ENCODE data around the gene SHISA6.

DNA sequence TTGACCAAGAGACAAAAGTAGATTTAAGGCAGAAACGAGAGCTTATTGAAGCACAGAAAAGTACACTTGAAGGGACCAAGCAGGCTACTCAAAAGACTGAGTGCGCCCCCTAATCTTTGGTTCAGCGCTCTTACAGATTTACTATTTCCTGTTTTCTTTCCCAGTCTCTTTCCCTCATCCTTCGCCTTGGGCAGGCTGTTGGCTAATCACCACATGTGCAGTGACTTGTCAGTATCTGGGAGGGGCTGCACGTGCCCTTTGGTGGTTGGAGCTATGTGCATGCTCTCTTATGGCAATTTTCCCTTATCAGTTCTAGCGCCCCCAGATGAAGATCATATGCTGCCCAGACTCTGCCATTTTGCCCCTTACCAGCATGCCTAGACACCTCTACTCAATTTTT is 35.4 kb upstream of the SHISA6 start:
- TF ChIP-seq, protein P1, sequence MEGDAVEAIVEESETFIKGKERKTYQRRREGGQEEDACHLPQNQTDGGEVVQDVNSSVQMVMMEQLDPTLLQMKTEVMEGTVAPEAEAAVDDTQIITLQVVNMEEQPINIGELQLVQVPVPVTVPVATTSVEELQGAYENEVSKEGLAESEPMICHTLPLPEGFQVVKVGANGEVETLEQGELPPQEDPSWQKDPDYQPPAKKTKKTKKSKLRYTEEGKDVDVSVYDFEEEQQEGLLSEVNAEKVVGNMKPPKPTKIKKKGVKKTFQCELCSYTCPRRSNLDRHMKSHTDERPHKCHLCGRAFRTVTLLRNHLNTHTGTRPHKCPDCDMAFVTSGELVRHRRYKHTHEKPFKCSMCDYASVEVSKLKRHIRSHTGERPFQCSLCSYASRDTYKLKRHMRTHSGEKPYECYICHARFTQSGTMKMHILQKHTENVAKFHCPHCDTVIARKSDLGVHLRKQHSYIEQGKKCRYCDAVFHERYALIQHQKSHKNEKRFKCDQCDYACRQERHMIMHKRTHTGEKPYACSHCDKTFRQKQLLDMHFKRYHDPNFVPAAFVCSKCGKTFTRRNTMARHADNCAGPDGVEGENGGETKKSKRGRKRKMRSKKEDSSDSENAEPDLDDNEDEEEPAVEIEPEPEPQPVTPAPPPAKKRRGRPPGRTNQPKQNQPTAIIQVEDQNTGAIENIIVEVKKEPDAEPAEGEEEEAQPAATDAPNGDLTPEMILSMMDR (IDR thresholded peaks at IDR 0.05; ENCODE audit: low read depth, low read length, missing input control): no peak
- TF ChIP-seq YY1 (IDR thresholded peaks at IDR 0.05): no peak
- TF ChIP-seq NR2F2 (IDR thresholded peaks at IDR 0.05): no peak
- TF ChIP-seq TAF1 (conservative IDR thresholded peaks at IDR 0.05): no peak
- TF ChIP-seq, protein P2, sequence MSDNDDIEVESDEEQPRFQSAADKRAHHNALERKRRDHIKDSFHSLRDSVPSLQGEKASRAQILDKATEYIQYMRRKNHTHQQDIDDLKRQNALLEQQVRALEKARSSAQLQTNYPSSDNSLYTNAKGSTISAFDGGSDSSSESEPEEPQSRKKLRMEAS (IDR thresholded peaks at IDR 0.05): no peak
- TF ChIP-seq HNF4A (conservative IDR thresholded peaks at IDR 0.05): no peak
- no peak for TF ChIP-seq EGR1 (IDR thresholded peaks at IDR 0.05; ENCODE audit: low read depth in 2 of 2)
- TF ChIP-seq, protein P3, sequence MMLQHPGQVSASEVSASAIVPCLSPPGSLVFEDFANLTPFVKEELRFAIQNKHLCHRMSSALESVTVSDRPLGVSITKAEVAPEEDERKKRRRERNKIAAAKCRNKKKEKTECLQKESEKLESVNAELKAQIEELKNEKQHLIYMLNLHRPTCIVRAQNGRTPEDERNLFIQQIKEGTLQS (IDR thresholded peaks at IDR 0.05): no peak
- TF ChIP-seq, protein P4, sequence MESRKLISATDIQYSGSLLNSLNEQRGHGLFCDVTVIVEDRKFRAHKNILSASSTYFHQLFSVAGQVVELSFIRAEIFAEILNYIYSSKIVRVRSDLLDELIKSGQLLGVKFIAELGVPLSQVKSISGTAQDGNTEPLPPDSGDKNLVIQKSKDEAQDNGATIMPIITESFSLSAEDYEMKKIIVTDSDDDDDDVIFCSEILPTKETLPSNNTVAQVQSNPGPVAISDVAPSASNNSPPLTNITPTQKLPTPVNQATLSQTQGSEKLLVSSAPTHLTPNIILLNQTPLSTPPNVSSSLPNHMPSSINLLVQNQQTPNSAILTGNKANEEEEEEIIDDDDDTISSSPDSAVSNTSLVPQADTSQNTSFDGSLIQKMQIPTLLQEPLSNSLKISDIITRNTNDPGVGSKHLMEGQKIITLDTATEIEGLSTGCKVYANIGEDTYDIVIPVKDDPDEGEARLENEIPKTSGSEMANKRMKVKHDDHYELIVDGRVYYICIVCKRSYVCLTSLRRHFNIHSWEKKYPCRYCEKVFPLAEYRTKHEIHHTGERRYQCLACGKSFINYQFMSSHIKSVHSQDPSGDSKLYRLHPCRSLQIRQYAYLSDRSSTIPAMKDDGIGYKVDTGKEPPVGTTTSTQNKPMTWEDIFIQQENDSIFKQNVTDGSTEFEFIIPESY (IDR thresholded peaks at IDR 0.05): no peak
- TF ChIP-seq REST (IDR thresholded peaks at IDR 0.05): no peak

All from liver (tissue), 3 donors.